GM18909 (cell line): ENCODE measurements around the gene ARHGEF4.

Experiments
- ATAC-seq: cut with Tn5 transposase; IDR thresholded peaks from one replicate; pipeline ENCODE4 v1.9.1; 2021; ENCODE audit warnings: mild to moderate bottlenecking; ENCODE audit not compliant: unreplicated experiment, poor library complexity

ARHGEF4 gene

DNA sequence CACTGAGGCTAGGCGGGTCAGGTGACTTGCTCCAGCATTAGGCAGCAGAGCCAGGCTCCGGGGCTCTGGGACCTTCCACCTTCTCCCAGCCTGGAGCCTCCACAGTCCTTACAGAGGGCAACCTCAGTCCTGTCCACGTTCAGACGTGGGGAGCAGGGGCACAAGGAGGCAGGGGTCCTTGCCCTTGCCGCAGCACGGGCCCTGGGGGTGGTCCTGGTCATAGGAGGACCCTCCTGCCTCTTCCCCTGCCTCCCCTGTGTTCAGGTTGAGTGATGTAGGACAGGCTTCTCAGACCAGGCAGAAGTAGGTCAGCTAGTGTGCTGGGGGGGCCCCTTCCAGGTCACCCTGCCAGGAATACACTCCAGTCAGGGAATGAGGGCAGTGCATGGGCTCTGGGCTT, 5.4 kb upstream of the ARHGEF4 start:
- no peak for ATAC-seq

DNA sequence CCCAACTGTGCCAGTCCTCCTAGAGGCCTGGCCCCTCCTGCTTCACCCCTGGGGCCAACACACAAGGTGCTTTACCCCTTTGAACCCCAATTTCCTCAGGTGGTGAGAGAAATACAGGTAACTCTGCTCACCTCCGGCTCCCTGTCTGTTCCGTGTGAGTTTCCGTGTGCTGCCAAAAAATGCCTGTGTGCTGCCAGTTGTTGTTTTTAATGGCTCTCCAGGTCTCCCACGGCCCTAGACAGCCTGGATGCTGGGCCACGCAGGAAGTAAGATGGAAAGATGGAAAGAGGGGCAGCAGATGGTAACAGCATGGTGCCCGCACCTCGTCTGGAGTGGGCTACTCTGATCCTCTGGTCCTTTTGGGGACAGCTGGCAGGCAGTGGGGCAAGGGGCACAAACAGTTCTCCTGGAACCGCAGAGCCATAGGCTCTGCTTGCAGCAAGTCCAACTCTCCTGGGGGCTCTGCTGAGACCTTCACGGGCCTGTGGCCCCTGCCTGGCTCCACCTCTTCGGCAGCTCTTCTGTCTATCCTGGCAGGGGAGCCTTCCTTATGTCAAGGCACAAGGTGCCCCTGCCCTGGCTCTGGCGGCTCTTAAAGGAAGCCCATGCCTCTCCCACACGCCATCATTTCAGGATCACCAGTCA, 4.3 kb upstream of the ARHGEF4 start:
- no peak for ATAC-seq

DNA sequence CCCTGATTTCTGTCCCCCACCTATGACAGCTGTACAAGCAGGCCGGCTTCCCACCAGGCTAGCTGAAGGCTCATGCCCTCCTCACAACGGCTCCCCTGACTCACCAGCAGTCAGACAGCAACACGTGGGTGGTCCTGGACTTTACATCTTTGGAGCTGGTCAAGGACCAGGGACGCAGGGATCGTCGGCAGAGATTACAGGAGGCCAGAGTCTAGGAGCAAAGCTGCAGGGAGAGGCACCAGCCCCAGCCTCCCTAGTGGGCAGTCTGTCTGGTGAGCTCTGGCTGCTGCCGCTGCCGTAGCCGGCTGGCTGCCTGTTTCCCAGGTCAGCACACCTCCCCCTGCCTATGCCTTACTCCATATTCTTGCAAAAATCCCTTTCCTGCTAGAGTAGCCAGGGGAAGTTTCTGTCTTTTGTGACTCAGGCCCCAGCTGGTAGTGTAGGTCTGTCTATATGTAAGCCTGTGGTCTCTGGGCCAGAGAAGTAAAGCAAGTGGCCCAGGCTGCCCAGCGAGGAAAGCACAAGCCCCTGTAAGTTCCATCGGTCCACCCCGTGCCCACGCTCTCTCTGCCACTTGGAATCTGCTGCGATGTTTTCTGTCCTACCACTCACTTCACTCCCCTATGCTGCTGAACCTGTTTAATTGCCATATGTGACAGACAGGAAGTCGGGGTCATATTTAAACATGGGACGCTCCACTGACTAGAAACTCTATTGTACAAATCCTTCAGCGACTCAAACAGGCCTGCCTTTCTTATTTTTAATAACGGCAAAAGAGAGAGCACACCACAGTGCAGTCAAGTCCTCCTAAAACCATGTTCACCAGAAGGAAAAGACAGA, 2.4 kb upstream of the ARHGEF4 start:
- ATAC-seq, result no peak

DNA sequence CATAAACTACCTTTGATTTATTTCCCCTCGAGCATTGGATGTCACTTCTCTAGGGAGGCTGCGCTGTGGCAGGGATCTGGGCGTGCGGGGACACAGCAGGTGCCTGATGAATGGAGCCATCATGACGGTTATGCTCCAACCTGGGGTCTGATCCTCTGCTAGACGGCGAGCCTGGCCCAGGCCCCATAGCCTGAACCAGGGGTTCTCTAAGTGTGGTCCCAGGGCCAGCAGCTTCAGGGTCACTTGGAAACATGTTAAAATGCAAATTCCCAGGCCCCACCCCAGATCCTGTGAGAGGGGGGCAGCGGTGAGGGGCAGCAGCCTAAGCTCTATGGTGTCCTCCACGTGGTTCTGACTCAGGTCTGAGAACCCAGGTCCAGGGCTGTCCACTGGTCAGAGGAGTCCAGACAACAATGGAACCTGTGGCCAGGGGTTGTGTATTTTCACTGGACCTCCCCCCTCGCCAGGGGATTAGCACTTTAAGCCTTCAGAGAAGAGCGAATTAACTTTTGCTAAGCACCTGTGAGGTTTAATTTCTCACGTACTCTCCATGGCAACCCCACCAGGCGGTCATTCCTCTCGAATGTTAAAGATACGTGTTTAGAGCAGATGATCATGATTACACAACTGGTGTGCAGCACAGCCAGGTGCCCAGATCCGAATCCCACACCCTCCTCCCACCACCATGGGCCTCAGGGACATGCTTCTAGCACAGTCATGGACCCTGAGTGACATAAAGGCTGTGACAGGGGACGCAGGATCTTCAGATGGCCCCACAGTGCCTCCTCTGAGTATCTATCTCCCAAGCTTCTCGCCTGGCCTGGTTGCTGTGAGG, 1.6 kb upstream of the ARHGEF4 start:
- ATAC-seq, result no peak

DNA sequence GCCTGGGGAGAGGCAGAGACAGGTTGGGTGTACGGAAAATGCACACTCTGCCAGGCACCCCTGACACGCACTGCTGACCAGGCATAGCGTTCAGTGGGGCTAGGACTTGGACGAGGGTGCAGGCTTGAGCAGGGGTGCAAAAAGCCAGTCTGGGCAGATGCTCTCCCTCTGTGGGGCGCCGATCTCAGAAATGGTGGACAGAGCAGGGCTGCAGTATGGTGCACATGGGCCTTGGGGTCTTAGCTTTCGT, 1.0 kb upstream of the ARHGEF4 start:
- no peak for ATAC-seq

DNA sequence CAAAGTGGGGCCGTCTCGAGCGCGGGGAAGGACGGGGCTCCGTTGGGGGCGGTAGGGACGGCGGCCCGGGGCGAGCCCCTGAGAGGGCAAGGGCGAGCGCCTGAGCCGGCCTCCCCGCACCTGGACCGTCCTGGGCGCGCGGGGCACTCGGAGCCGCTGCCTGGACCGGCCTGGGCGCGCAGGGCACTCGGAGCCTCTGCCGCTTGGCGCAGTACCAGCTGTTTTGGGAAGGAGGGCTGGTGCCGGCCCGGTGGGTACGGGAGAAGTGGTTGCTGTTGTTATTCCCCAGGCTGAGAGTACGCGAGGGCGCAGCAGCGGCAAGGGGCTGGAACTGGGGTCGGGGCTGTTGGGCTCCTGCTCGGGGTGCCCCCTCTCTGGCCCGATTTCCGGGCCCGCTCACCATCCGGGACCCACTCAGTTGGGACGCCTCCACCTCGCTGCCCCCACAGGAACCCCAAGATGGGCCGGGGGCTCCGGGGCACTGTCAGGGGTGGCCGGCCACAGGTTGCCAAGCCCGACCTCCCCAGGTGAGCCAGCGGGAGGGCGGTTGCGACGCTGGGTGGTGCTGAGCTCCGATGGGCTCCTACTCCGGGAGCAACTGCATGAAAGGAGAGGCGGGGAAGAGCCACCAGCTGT, 579 bp downstream of the ARHGEF4 start:
- ATAC-seq, result no peak

DNA sequence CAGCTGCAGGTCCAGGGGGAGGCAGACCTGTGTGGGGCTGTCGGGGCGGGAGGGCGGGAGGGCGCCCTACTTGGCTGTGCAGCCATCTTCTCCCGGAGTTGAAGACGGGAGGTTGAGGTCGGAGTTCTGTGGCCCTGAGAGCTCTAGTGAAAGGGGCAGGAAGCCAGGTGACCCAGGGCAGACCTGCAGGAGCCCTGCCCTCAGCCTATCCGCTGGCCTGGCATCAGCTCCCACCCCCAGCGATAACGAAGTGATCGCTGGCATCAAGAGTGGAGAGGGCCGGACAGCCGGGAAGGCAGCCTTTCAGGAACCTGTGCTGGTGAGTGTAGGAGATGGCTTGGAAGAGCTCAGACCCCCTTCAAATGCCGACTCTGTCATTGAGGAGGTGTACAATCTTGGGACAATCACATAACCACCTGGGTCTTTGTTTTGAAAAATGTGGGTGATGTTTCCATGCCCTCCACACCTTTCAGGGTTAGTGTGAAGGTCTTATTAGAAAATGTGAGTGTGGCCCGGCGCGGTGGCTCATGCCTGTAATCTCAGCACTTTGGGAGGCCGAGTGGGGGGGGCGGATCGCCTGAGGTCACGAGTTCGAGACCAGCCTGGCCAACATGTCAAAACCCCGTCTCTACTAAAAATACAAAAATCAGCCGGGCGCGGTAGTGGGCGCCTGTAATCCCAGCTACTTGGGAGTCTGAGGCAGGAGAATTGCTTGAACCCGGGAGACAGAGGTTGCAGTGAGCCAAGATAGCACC, 1.3 kb downstream of the ARHGEF4 start:
- no peak for ATAC-seq

DNA sequence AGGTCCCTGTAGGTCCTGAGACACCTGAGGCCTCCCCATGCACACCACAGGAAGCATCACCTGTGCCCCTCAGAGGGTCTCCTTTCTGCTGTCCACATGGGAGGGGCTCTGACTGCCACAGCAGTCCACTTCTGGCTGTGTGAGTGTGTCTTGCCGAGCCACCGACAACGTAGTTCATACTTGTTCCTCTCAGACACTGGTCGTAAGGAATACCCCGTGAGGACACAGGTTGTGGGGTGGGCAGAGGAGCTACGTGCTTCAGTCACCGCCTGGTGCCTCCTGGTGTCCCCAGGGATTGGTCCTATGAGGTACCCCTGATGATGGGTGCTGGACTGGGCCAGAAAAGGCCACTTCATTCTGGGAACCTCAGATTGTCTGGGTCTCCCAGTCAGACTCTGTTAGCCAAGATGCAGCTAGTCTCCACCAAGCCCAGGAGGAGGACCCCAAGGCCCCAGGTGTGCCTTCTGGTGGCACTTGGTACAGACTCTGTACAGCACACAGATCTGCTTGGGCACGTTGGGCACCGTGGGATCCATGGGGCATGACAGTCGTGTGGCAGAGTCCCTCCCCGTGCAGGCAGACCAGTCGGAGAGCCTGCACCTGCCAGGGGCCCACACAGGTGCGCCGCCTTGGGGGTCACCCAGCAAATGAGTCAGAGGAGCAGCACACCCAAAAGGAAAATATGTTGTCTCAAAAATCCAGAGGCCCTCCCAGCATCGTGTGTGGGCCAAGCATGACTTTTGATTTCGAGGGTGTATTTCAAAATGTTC, 2.5 kb downstream of the ARHGEF4 start:
- no peak for ATAC-seq

DNA sequence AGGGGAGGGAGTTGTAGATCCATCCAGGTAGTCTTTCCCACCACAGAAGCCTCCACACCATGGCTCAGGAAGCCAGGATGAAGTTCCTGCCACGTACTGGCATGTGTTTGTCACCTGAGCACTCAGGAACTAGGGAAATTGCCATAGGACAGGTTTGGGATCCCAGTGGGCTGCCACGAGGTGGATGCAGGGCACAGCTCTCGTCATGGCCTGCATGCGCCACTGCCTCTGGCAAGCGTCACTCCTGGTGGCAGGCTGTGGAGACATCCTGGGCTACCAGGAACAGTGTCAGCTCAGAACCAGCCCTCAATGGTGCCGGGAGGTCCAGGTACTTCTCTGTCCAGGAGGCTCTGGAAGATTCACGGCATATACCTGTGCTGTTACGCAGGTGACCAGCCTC, 3.8 kb downstream of the ARHGEF4 start:
- ATAC-seq, result no peak

DNA sequence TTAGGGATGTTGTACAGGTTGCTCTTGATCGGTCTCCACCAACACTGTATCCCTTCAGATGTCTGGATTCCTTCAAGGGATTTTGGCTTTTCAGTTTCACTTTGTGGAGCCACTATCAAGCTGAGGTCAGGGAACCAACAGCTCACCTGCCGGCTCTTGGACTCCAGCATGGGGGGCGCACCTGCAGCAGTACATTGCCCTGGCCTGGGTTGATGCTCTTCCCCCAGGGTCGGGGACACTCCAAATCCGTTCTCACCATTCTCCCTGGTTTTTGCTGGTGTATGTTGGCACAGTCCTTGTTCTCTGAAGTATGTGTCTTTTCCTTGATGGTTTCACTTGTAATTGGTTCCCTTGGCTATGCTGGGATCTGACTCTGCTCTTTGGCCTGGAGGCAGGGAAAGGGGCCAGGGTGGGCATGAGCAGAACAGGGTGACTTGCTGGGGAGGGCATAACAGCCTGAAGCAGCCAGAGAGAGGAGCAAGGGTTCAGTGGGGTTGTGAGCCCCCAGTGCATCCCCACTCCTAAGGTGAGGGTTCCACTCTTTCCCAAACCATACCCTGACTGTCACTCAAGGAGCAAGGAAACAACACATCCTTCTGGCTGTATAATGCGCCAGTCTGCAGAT, 5.1 kb downstream of the ARHGEF4 start:
- ATAC-seq, result no peak

DNA sequence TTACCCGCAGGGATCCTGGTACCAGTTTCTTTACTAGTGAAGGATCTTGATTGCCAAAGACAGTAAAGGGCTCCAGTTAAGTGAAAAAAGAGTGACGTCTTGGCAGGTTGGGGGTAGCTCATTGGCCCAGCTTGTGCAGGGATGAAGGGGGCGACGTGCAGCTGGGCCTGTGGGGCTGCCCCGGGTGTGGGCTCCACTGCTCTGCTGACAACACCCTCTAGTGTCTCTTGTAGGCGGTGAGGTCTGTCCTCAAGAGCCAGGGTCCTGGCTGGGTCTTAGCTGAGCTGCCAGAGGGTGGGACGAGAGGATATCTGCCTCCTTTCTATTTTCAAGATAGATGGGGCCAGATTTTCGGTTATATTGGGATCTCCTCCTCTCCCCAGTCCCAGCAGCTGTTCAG, 6.1 kb downstream of the ARHGEF4 start:
- ATAC-seq, result no peak

DNA sequence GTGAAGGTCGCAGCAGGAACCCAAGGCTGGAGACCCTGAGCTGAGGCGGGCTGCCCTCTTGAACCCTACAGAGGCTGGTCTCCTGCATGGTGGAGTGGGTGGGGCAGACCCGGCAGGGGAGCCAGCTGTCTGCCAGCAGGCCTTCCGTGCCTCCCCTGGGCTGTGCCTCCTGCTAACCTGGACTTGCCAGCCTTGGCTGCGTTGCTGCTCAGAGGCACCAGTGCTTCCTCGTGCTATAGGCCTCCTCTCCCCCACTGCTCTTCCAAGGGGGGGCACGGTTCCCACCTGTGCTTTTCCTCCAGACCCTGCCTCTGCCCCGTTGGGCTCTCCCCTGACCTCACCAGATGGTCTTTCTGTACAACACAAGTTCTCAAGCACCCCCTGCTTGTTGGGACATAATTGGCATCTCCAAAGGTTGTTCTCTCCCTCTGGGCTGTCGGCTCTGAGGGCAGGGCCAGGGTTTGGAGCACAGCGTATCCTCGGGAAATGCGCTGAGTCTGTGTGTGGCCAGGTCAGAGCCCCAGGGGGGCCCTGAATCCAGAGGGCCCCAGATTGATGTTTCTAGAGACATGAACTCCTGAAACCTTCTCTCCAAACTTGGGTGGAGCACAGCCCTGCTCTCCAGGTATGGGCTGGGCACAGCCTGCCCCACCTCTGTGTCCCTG, 6.7 kb downstream of the ARHGEF4 start:
- no peak for ATAC-seq

DNA sequence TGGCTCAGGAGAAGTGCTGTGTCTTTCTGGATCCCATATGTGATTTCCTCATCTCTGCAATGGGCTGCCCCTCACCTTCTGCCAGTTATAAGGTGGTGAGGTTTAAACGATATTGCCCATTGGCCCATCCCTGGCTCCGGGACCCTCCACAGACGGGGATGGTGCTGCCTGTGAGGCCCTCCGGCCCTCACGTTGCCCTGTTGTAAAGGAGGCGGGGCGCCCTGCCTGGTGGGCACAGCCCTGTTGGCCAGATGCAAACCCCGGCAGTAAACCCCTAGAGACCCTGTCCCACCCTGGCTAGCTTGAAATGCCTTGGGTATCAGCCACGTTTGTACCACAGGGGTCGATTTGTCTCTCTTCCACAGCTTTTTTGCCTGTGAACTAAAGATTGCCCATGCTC, 7.4 kb downstream of the ARHGEF4 start:
- ATAC-seq, result no peak

DNA sequence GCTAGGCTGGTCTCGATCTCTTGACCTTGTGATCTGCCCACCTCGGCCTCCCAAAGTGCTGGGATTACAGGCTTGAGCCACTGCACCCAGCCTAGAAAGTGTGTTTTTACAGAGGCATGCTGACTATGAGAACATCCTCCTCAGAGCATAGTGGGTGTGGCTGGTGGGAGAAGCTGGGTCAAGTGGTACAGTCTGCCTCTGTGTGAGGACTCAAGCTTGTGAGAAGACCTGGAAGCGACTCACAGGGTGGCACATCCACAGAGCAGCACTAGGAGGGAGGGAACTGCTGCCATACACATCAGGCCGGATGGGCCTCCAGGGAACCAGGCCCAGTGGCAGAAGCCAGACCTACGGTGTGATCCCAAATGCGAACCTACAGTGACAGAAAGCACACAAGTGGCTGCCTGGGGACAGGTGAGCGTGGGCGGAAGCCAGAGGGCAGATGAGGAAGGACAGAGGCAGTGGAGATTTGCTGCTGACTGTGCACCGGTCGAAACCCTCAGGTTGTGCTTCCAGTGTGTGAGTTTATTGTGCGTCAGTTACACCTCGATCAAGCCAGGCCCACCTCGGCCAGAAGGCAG, 8.9 kb downstream of the ARHGEF4 start:
- ATAC-seq, result no peak

DNA sequence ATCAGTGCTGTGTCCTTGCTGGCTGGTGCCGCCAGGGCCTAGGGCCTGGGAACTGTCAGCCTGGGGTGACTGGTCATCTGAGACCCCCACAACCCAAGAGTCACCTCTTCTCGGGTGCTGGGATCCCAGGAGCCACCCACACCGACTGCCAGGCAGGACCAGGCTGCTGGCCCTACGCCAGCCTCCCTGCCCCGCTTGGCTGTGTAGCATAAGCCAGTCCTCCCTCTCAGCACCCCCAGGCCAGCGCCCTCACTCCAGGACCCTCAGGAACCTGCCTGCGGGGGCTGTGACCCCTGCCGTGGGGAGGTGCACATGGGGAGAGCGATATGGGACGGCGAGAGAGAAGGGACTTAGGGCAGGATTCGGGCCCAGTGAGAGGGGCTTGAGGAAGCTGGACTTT, 9.5 kb downstream of the ARHGEF4 start:
- ATAC-seq, result no peak

DNA sequence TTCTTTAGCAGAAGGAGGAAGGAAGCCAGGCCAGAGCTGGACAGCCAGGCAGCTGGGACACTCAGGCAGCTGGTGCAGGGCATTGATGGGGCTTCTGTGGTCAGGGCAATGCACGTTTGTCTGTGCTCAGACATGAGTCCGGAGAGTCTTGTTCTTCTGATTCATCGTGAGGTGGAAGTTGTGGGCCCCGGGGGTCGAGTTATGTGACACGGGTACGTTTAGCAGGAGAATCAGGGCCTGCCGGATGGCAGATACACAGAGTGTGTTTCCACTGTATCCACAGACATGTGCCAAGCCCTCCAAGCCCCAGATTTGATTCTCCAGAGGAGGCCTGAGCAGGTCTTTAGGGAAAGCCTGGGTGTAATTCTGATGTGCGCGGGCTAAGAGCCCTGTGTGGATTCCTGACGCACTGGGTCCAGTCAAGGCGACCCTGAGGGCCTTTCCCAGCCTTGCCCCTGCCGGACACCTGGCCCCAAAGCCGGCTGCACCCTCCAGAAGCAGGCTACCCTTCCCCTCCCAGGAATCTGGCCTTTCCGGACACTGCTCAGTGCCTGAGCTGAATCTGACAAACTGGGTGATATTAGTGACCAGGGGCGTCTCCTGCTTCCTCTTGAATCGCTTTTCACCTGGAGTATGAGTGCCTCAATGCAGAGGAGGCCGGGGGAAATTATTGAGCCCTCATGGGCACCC, 10.1 kb downstream of the ARHGEF4 start:
- no peak for ATAC-seq

DNA sequence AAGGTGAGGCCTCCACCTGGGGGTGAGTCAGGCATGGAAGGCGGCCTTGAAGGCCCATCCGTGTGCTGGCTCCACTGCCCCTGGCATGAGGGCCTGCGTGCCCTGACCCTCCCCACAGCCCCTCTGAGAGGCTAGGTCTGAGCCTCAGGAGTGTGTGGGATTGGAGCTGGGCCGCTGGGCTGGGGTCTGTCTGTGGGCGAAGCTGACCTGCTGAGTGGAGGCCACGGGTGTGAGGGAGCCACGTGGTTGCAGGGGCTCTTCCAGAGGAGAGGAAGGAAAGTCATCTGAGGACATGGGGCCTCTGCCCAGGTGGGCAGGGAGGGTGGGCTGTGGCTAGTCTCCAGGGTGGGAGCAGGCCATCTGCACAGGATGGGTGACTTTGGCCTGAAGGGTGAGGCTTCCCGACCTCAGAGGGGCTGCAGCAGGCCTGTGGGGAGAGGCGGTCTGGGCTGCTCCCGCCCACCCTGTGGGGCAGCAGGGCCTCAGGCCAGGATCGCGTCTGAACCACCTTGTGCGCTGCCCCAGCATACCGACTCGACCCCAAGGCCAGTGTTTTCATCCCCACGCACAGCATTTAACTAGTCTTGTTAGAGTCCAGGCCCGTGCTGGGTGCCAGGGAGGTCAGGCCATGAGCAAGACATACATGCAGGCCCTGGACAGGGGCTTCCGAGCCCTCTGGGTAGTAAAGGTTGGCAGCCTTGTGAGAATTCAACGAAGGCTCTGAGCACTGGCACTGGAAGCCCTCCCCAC, 11.2 kb downstream of the ARHGEF4 start:
- no peak for ATAC-seq
